ENCODE results near the gene MAB21L3.

MAB21L3 gene

GRCh38 chr1:116066868-116067565 is 44.2 kb upstream of the MAB21L3 start:
- H3K36me3 ChIP-seq (ENCODE audit: low read length) = no peaks in the 10 kb centered on the region
- no peaks in the 10 kb centered on the region for H3K79me2 ChIP-seq (ENCODE audit: insufficient read depth, low read length)
- H2AFZ ChIP-seq (ENCODE audit: low read depth, low read length, severe bottlenecking) = no peak overlapping the region
- no peak overlapping the region for H3K27ac ChIP-seq (ENCODE audit: low read depth, low read length)
- no peaks in the 10 kb centered on the region for H3K9me2 ChIP-seq (replicated peaks; ENCODE audit: insufficient read depth, low read length)
- H4K20me1 ChIP-seq (ENCODE audit: low read depth, low read length) = no peaks in the 10 kb centered on the region
- no peaks in the 10 kb centered on the region for H3F3A ChIP-seq (ENCODE audit: insufficient read depth)
- no peak overlapping the region for H3K4me3 ChIP-seq (ENCODE audit: insufficient read depth, low read length, poor library complexity, severe bottlenecking)
- no peak overlapping the region for H3K9ac ChIP-seq (ENCODE audit: low read length)
- TF ChIP-seq CTCF (IDR thresholded peaks at IDR 0.05; ENCODE audit: insufficient read depth, low read length, poor library complexity, severe bottlenecking) (no peak), EZH2phosphoT487 (conservative IDR thresholded peaks at IDR 0.05; ENCODE audit: low read length) (no peak)
- no peaks in the 10 kb centered on the region for H3K9me3 ChIP-seq (ENCODE audit: insufficient read depth, low read length)
- H3K27me3 ChIP-seq (ENCODE audit: low read length) = no peaks in the 10 kb centered on the region
- H3K4me2 ChIP-seq (ENCODE audit: low read depth, low read length, poor library complexity, severe bottlenecking) = no peak overlapping the region

GRCh38 chr1:116067566-116067890 is 43.7 kb upstream of the MAB21L3 start:
- no peak overlapping the region for H3K27ac ChIP-seq (ENCODE audit: low read depth, low read length)
- H3K9me2 ChIP-seq (replicated peaks; ENCODE audit: insufficient read depth, low read length) = no peaks in the 10 kb centered on the region
- H3K36me3 ChIP-seq (ENCODE audit: low read length) = no peaks in the 10 kb centered on the region
- H3K27me3 ChIP-seq (ENCODE audit: low read length) = no peaks in the 10 kb centered on the region
- no peak overlapping the region for H3K4me3 ChIP-seq (ENCODE audit: insufficient read depth, low read length, poor library complexity, severe bottlenecking)
- H3F3A ChIP-seq (ENCODE audit: insufficient read depth) = no peaks in the 10 kb centered on the region
- no peak for TF ChIP-seq CTCF (IDR thresholded peaks at IDR 0.05; ENCODE audit: insufficient read depth, low read length, poor library complexity, severe bottlenecking)
- TF ChIP-seq EZH2phosphoT487 (conservative IDR thresholded peaks at IDR 0.05; ENCODE audit: low read length) = no peak
- H3K4me2 ChIP-seq (ENCODE audit: low read depth, low read length, poor library complexity, severe bottlenecking) = no peak overlapping the region
- no peaks in the 10 kb centered on the region for H3K9me3 ChIP-seq (ENCODE audit: insufficient read depth, low read length)
- H3K79me2 ChIP-seq (ENCODE audit: insufficient read depth, low read length) = no peaks in the 10 kb centered on the region
- H2AFZ ChIP-seq (ENCODE audit: low read depth, low read length, severe bottlenecking) = no peak overlapping the region
- no peak overlapping the region for H3K9ac ChIP-seq (ENCODE audit: low read length)
- no peaks in the 10 kb centered on the region for H4K20me1 ChIP-seq (ENCODE audit: low read depth, low read length)

- no peak overlapping the region for H3K27ac ChIP-seq (ENCODE audit: low read depth, low read length)
- no peaks in the 10 kb centered on the region for H3F3A ChIP-seq (ENCODE audit: insufficient read depth)
- no peaks in the 10 kb centered on the region for H4K20me1 ChIP-seq (ENCODE audit: low read depth, low read length)
- H3K79me2 ChIP-seq (ENCODE audit: insufficient read depth, low read length) = no peaks in the 10 kb centered on the region
- no peak overlapping the region for H2AFZ ChIP-seq (ENCODE audit: low read depth, low read length, severe bottlenecking)
- H3K9me2 ChIP-seq (replicated peaks; ENCODE audit: insufficient read depth, low read length) = no peaks in the 10 kb centered on the region
- H3K4me3 ChIP-seq (ENCODE audit: insufficient read depth, low read length, poor library complexity, severe bottlenecking) = no peak overlapping the region
- no peak overlapping the region for H3K9ac ChIP-seq (ENCODE audit: low read length)
- no peaks in the 10 kb centered on the region for H3K36me3 ChIP-seq (ENCODE audit: low read length)
- H3K9me3 ChIP-seq (ENCODE audit: insufficient read depth, low read length) = no peaks in the 10 kb centered on the region
- no peak overlapping the region for H3K4me2 ChIP-seq (ENCODE audit: low read depth, low read length, poor library complexity, severe bottlenecking)
- H3K27me3 ChIP-seq (ENCODE audit: low read length) = no peaks in the 10 kb centered on the region
- TF ChIP-seq EZH2phosphoT487 (conservative IDR thresholded peaks at IDR 0.05; ENCODE audit: low read length) (no peak), CTCF (IDR thresholded peaks at IDR 0.05; ENCODE audit: insufficient read depth, low read length, poor library complexity, severe bottlenecking) (no peak)
Measured at GRCh38 chr1:116075575-116075974, 35.6 kb upstream of the MAB21L3 start.

Data from SU-DHL-6 (cell line).